ENCODE results near the gene IGSF21.

- TF ChIP-seq CTCF (conservative IDR thresholded peaks at IDR 0.05; ENCODE audit: low read depth, low read length) (no peak), POLR2A (IDR thresholded peaks at IDR 0.05; ENCODE audit: low read depth, low read length) (no peak), SMC3 (IDR thresholded peaks at IDR 0.05; ENCODE audit: low read depth, low read length) (no peak), USF2 (IDR thresholded peaks at IDR 0.05; ENCODE audit: low read depth, low read length) (no peak), MAZ (IDR thresholded peaks at IDR 0.05; ENCODE audit: borderline replicate concordance, low read depth, low read length) (no peak)
Observed at GRCh38 chr1:18142969-18143368, 35.4 kb downstream of the IGSF21 start.

Measured in IMR-90 (cell line).